ENCODE data around the gene SH3RF3. TPM values are rescaled to one million over a fixed set of nuclear protein-coding genes. Genes with fewer than 3 reads are reported as not detected.

SH3RF3 gene
- total RNA-seq, 1 donor from 2014 or later: 7.9 TPM

DNA sequence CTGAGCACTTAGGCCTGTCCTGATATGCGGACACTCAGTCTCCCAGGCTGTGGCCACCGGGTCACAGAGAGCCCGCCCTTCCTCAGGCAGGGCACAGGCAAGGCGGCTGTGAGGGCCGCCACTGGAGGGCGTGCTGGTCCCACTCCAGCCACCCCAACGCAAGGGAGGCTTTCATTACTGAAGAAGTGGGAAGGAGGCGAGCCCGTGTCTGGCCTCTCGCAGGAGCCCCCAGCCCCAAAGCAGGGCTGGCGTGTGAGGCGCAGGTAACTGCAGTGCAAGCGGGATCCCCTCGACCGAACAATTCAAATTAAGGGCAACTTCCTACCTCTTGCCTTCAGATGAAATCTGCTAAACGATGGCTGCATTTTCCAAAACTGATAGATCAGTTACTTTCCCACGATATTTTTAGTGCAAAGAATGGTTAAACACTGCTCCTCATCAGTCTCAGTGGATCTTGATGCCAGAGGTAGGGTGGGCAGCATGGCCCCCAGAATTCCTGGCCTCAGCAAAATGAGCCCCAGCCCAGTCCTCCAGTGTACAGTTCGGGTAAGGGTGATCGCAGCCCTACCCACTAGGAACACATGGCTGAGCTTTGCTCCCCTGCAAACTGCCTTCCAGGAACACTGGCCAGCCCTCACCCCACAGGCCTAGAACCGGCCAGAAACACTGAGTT lies 387.6 kb downstream of the SH3RF3 start:
- intact Hi-C loops (cut with micrococcal nuclease): no loop called here
- H3K27me3 ChIP-seq (ENCODE audit: low read depth): peaks cover 3% of the 10 kb centered on the region
- DNase-seq: peak; percentile 51
- H3K9me3 ChIP-seq (replicated peaks): no peaks in the 10 kb centered on the region
- H3K4me3 ChIP-seq: no peak overlapping the region
- TF ChIP-seq, protein P1, sequence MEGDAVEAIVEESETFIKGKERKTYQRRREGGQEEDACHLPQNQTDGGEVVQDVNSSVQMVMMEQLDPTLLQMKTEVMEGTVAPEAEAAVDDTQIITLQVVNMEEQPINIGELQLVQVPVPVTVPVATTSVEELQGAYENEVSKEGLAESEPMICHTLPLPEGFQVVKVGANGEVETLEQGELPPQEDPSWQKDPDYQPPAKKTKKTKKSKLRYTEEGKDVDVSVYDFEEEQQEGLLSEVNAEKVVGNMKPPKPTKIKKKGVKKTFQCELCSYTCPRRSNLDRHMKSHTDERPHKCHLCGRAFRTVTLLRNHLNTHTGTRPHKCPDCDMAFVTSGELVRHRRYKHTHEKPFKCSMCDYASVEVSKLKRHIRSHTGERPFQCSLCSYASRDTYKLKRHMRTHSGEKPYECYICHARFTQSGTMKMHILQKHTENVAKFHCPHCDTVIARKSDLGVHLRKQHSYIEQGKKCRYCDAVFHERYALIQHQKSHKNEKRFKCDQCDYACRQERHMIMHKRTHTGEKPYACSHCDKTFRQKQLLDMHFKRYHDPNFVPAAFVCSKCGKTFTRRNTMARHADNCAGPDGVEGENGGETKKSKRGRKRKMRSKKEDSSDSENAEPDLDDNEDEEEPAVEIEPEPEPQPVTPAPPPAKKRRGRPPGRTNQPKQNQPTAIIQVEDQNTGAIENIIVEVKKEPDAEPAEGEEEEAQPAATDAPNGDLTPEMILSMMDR (IDR thresholded peaks at IDR 0.05; ENCODE audit: borderline replicate concordance): peak; percentile 80
- peaks cover 3% of the 10 kb centered on the region for H3K4me1 ChIP-seq
- no peak overlapping the region for H3K27ac ChIP-seq (replicated peaks)
- no peaks in the 10 kb centered on the region for H3K36me3 ChIP-seq

DNA sequence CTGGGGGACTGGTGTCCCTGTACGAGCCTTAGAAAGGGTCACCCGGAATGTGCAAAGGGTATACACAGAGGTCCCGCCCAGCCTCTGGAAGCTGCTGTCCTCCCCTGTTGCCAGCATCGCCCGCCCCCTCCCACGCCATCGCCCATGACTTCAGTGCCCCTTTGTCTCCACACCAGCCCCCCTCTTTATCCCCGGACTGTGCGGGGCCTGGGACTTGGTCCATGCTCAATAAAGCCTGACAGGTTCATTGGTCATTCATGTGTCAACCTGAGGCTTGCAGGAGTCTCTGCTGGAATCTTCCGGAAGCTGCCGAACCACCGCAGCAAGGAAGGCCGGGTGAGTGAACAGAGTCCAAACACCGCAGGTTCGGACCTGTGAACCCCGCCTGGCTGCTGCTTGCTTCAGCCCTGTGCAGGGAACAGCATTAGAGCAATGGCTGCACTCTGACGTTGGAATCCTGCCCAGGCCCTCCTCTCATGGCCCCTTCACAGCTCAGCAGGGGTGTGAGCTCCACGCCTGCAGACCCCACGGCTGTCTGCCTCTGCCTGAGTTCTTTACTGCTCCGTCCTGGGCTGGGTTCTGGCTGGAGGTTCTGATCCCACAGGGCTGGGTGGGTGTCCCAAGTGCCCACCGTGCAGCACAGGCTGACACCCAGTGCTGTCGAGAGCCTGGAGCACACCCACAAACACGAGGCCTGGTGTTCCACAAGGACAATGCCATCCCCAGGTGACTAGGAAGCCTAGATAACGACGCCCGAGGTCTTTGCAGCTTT lies 388.3 kb downstream of the SH3RF3 start:
- H3K36me3 ChIP-seq: no peaks in the 10 kb centered on the region
- TF ChIP-seq, protein P1 (IDR thresholded peaks at IDR 0.05; ENCODE audit: borderline replicate concordance): no peak
- no peak for DNase-seq
- H3K4me1 ChIP-seq: peaks cover 3% of the 10 kb centered on the region
- no peak overlapping the region for H3K4me3 ChIP-seq
- intact Hi-C loops (cut with micrococcal nuclease): no loop called here
- peaks cover 7% of the 10 kb centered on the region for H3K27me3 ChIP-seq (ENCODE audit: low read depth)
- H3K27ac ChIP-seq (replicated peaks): no peak overlapping the region
- H3K9me3 ChIP-seq (replicated peaks): no peaks in the 10 kb centered on the region

DNA sequence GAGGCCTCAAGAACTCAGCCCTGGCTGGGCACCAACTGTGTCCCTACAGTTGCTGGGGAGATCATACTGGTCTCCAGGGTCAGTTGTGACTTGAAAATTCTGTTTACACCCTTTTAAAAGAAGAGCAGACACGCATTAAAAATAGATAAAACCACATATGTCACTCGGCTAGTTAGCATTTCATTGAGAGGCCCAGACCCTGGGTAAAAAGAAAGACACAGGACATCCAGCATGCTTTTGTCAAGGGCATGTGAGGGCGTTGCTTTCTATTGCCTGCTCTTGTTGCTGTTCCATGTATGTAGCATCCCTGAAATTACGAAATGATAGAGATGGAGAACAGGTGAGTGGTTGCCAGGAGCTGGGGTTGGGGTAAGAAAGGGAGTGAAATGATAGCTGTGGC lies 390.5 kb downstream of the SH3RF3 start:
- intact Hi-C loops (cut with micrococcal nuclease): no loop called here

GRCh38 chr2:109521233-109522062 lies 392.4 kb downstream of the SH3RF3 start:
- no peak overlapping the region for H3K27ac ChIP-seq (replicated peaks)
- DNase-seq: no peak
- H3K4me1 ChIP-seq: no peaks in the 10 kb centered on the region

More for the DNA sequence above, 390.5 kb downstream of the SH3RF3 start:
- TF ChIP-seq, protein P1 (IDR thresholded peaks at IDR 0.05; ENCODE audit: borderline replicate concordance): no peak
- no peak for DNase-seq
- Histone ChIP-seq H3K27ac (replicated peaks) (no peak overlapping the region), H3K4me3 (no peak overlapping the region), H3K4me1 (no peaks in the 10 kb centered on the region), H3K27me3 (ENCODE audit: low read depth) (peaks cover 16% of the 10 kb centered on the region), H3K36me3 (no peaks in the 10 kb centered on the region), H3K9me3 (replicated peaks) (no peaks in the 10 kb centered on the region)

DNA sequence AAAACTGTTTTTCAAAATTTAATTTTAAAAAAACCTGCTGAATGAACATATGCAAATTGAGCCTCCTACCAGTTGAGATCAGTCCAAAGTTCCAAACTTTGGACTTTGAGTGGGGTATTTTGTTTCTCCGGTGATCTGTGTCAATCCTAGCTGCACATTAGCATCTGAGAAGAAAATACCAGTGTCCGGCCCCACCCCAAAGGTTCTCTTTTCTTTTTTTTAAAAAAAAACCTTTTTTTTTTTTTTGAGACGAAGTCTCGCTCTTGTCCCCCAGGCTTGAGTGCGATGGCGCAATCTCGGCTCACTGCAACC lies 393.0 kb downstream of the SH3RF3 start:
- Histone ChIP-seq H3K4me3 (no peak overlapping the region), H3K36me3 (no peaks in the 10 kb centered on the region), H3K9me3 (replicated peaks) (no peaks in the 10 kb centered on the region), H3K27me3 (ENCODE audit: low read depth) (peaks cover 16% of the 10 kb centered on the region), H3K27ac (replicated peaks) (no peak overlapping the region), H3K4me1 (no peaks in the 10 kb centered on the region)
- intact Hi-C loops (cut with micrococcal nuclease): no loop called here
- no peak for DNase-seq
- TF ChIP-seq, protein P1 (IDR thresholded peaks at IDR 0.05; ENCODE audit: borderline replicate concordance): no peak

More at GRCh38 chr2:109521233-109522062, 392.4 kb downstream of the SH3RF3 start:
- intact Hi-C loops (cut with micrococcal nuclease): no loop called here
- Histone ChIP-seq H3K9me3 (replicated peaks) (no peaks in the 10 kb centered on the region), H3K36me3 (no peaks in the 10 kb centered on the region), H3K4me3 (no peak overlapping the region), H3K27me3 (ENCODE audit: low read depth) (peaks cover 16% of the 10 kb centered on the region)
- TF ChIP-seq, protein P1 (IDR thresholded peaks at IDR 0.05; ENCODE audit: borderline replicate concordance): no peak

All from left ventricle myocardium inferior (tissue), 1 donor.